HCT116 (cell line): Measurements from ENCODE around the gene DOP1A. TPM values are rescaled to one million over a fixed set of nuclear protein-coding genes. Genes with fewer than 3 reads are reported as not detected.
A peak's percentile ranks its signal among the peaks of the same experiment; 100 is the strongest.
"Not testable (repeated sequence)": the region's sequence is repeated elsewhere in the genome, so short reads cannot be mapped to it uniquely, and the experiment has no call there.

ENCODE experiments used
- ATAC-seq: fragments of 200-7000 bp; cut with Tn5 transposase; 2 replicates; pipeline ENCODE4 v1.9.1; 2020; ENCODE audit warnings: mild to moderate bottlenecking, moderate library complexity
- BruUV-seq: library from RNA; stranded (reverse); fragments of 400-500 nt; replicated peaks from 2 replicates; lab custom pipeline; 2021; lab: Mats Ljungman, UMichigan
- CTCF ChIA-PET: fragments of 300-600 bp; sonication (Branson Sonifier 250); formaldehyde crosslinking; loops from one replicate; lab custom pipeline; 2021; ENCODE audit warnings: antibody characterized with exemption; lab: Charles Lee
- POLR2A ChIA-PET: fragments of 300-600, 350-600 bp; sonication (Branson Sonifier 250); formaldehyde crosslinking; loops from one replicate; lab custom pipeline; 2021; ENCODE audit warnings: antibody characterized with exemption; lab: Charles Lee
- RAD21 ChIA-PET, 2 experiments: fragments of 300-600 bp; sonication (Branson Sonifier 250); formaldehyde crosslinking; loops; one replicate each; lab custom pipeline; 2023; ENCODE audit warnings: low total read pairs in 2 of 2; ENCODE audit not compliant: uncharacterized antibody in 2 of 2, unreplicated experiment in 2 of 2, low non-redundant PET in 1 of 2; lab: Charles Lee
- DNase-seq: peaks from one replicate; pipeline ENCODE4 v3.0.0-alpha.2; 2010; ENCODE audit warnings: low read depth, low spot score
- H2AFZ ChIP-seq: fragments of 200-600 bp; shearing (Covaris generic), sonication (generic); 2 replicates; pipeline ENCODE4 v1.6.1; 2017; ENCODE audit warnings: low read depth, mixed run types, mixed read lengths, antibody characterized with exemption, low read length; ENCODE audit not compliant: poor library complexity, severe bottlenecking
- H3K27ac ChIP-seq: 2 replicates; pipeline ENCODE4 v1.5.1; 2012; ENCODE audit warnings: low read depth, low read length
- H3K27me3 ChIP-seq: fragments of 200-600 bp; sonication (generic); 2 replicates; pipeline ENCODE4 v1.6.1; 2016; ENCODE audit warnings: mixed run types, low read length, mixed read lengths; ENCODE audit not compliant: insufficient read depth
- H3K36me3 ChIP-seq, 2 experiments: fragments of 200-500 bp in 1 of 2; fragments of 200-600 bp in 1 of 2; sonication (Bioruptor generic) in 1 of 2; sonication (generic) in 1 of 2; 2 replicates each; pipeline versions ENCODE4 v1.5.1 to v1.6.1; 2014 to 2016; ENCODE audit warnings: low read length in 2 of 2, inconsistent platforms in 1 of 2, mixed read lengths in 1 of 2, mixed run types in 1 of 2; ENCODE audit not compliant: insufficient read depth in 2 of 2, control insufficient read depth in 1 of 2
- H3K4me1 ChIP-seq, 2 experiments: fragments of 200-600 bp in 1 of 2; sonication (generic) in 1 of 2; 2 replicates each; pipeline versions ENCODE4 v1.5.1 to v1.6.1; 2012 to 2017; ENCODE audit warnings: low read length in 2 of 2, inconsistent platforms in 1 of 2, mild to moderate bottlenecking in 1 of 2, mixed read lengths in 1 of 2, mixed run types in 1 of 2, moderate library complexity in 1 of 2; ENCODE audit not compliant: insufficient read depth in 2 of 2, control insufficient read depth in 1 of 2
- H3K4me2 ChIP-seq: fragments of 200-600 bp; sonication (generic); 2 replicates; pipeline ENCODE4 v1.6.1; 2017; ENCODE audit warnings: mixed run types, low read length, mixed read lengths
- H3K4me3 ChIP-seq, 2 experiments: fragments of 200-600 bp in 1 of 2; sonication (generic) in 1 of 2; replicated peaks in 1 of 2; 2 replicates each; pipeline ENCODE4 v1.5.1; 2011 to 2016; ENCODE audit warnings: low read length in 2 of 2, control low read depth in 1 of 2, low read depth in 1 of 2, mild to moderate bottlenecking in 1 of 2, mixed read lengths in 1 of 2, mixed run types in 1 of 2
- H3K79me2 ChIP-seq: fragments of 200-600 bp; sonication (generic); 2 replicates; pipeline ENCODE4 v1.6.1; 2017; ENCODE audit warnings: mild to moderate bottlenecking, mixed run types, low read length, moderate library complexity, mixed read lengths; ENCODE audit not compliant: insufficient read depth
- H3K9ac ChIP-seq: fragments of 200-600 bp; sonication (generic); 2 replicates; pipeline ENCODE4 v1.6.1; 2016; ENCODE audit warnings: low read length, mixed read lengths
- H3K9me2 ChIP-seq: fragments of 200-600 bp; sonication (generic), shearing (Covaris generic); 2 replicates; pipeline ENCODE4 v1.6.1; 2017; ENCODE audit warnings: mixed run types, mild to moderate bottlenecking, moderate library complexity; ENCODE audit not compliant: insufficient read depth
- H3K9me3 ChIP-seq, 2 experiments: fragments of 200-500 bp in 1 of 2; fragments of 200-600 bp in 1 of 2; sonication (Bioruptor generic) in 1 of 2; sonication (generic) in 1 of 2; 2 replicates each; pipeline ENCODE4 v1.6.1; 2014 to 2017; ENCODE audit warnings: low read length in 2 of 2, mixed read lengths in 2 of 2, inconsistent platforms in 1 of 2, low read depth in 1 of 2, mild to moderate bottlenecking in 1 of 2, mixed run types in 1 of 2, moderate library complexity in 1 of 2; ENCODE audit not compliant: control insufficient read depth in 1 of 2, insufficient read depth in 1 of 2
- H4K20me1 ChIP-seq: fragments of 200-600 bp; sonication (generic), shearing (Covaris generic); 2 replicates; pipeline ENCODE4 v1.6.1; 2017; ENCODE audit warnings: mixed run types, mild to moderate bottlenecking, moderate library complexity; ENCODE audit not compliant: insufficient read depth
- CEBPB ChIP-seq: IDR thresholded peaks from 2 replicates; pipeline ENCODE4 v1.6.1; 2012; ENCODE audit warnings: low read depth
- EGR1 ChIP-seq: IDR thresholded peaks from 2 replicates; pipeline ENCODE4 v1.6.1; 2012; ENCODE audit warnings: low read depth
- EZH2 ChIP-seq: fragments of 200-600 bp; sonication (generic); IDR thresholded peaks from 2 replicates; pipeline ENCODE4 v1.6.1; 2017; ENCODE audit warnings: antibody characterized with exemption, mixed run types
- JUND ChIP-seq: IDR thresholded peaks from 2 replicates; pipeline ENCODE4 v1.6.1; 2012
- SIN3A ChIP-seq: IDR thresholded peaks from 2 replicates; pipeline ENCODE4 v1.6.1; 2012; ENCODE audit warnings: low read depth
- ZFX ChIP-seq: fragments of 450-650 bp; IDR thresholded peaks from 2 replicates; pipeline ENCODE4 v1.6.1; 2017
- ZNF274 ChIP-seq: fragments of 200-500 bp; sonication (Bioruptor generic); IDR thresholded peaks from 2 replicates; pipeline ENCODE4 v1.6.1; 2014; ENCODE audit warnings: mild to moderate bottlenecking, low read depth, low read length, inconsistent platforms
- intact Hi-C: fragments of 100-400 bp; cut with micrococcal nuclease; formaldehyde crosslinking; loops from 2 replicates; pipeline ENCODE4 v1.10.0; 2022
- total RNA-seq: library from RNA; stranded (reverse); gene quantifications from one replicate; pipeline ENCODE4 v1.2.1, GENCODE V29; 2021; ENCODE audit not compliant: unreplicated experiment
- TF ChIP-seq, protein P1 (sequence below): IDR thresholded peaks from 2 replicates; pipeline ENCODE4 v1.6.1; 2011; ENCODE audit warnings: mild to moderate bottlenecking, low read length, moderate library complexity; ENCODE audit not compliant: insufficient replicate concordance; ENCODE audit errors: extremely low read depth
- TF ChIP-seq, protein P2 (sequence below): IDR thresholded peaks from 2 replicates; pipeline ENCODE4 v1.6.1; 2012

DOP1A gene
- total RNA-seq, 1 experiment from 2014 or later, result 7.1 TPM

DNA sequence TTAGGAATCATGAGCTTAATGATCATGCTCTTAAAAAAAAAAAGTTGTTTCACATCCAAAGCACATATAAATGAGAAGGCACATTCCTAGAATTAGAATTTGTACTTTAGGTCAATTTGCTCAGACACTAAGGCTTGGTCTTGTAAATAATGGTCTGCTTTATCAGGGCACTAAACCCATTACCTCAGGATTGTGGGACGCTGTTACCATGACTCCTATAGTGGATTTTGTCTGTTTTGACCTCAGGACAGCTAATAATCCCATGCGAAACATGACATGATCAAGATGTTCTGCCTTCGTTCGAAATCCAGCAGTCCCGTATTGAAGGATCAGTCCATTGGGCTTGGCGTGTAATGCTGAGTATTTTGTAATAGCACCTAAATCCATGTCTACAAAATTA is 123.2 kb downstream of the DOP1A start:
- no peak overlapping the region for H3K4me2 ChIP-seq
- TF ChIP-seq, protein P1, sequence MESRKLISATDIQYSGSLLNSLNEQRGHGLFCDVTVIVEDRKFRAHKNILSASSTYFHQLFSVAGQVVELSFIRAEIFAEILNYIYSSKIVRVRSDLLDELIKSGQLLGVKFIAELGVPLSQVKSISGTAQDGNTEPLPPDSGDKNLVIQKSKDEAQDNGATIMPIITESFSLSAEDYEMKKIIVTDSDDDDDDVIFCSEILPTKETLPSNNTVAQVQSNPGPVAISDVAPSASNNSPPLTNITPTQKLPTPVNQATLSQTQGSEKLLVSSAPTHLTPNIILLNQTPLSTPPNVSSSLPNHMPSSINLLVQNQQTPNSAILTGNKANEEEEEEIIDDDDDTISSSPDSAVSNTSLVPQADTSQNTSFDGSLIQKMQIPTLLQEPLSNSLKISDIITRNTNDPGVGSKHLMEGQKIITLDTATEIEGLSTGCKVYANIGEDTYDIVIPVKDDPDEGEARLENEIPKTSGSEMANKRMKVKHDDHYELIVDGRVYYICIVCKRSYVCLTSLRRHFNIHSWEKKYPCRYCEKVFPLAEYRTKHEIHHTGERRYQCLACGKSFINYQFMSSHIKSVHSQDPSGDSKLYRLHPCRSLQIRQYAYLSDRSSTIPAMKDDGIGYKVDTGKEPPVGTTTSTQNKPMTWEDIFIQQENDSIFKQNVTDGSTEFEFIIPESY, result no peak
- TF ChIP-seq SIN3A, result no peak
- no peak for TF ChIP-seq ZNF274
- TF ChIP-seq EZH2, result no peak
- no peak for TF ChIP-seq JUND
- no peak for TF ChIP-seq CEBPB
- TF ChIP-seq EGR1, result no peak
- TF ChIP-seq, protein P2, sequence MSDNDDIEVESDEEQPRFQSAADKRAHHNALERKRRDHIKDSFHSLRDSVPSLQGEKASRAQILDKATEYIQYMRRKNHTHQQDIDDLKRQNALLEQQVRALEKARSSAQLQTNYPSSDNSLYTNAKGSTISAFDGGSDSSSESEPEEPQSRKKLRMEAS, result no peak
- TF ChIP-seq ZFX, result no peak
- H3K79me2 ChIP-seq, result peaks cover 38% of the 10 kb centered on the region
- no peaks in the 10 kb centered on the region for H3K9me3 ChIP-seq
- H3K27ac ChIP-seq, result no peak overlapping the region
- no peaks in the 10 kb centered on the region for H3K9me2 ChIP-seq
- no TSS peak for BruUV-seq
- H3K27me3 ChIP-seq, result no peaks in the 10 kb centered on the region
- H3K9ac ChIP-seq, result no peak overlapping the region
- H2AFZ ChIP-seq, result no peak overlapping the region
- intact Hi-C loops, result no loop called here
- ATAC-seq (no peak), DNase-seq (no peak)
- ChIA-PET CTCF (interaction anchor here (0.9 to 1.0 kb wide), 2 partner anchors 123 to 125 kb away, joined by 3 to 5 read pairs; partner anchors contain the start of genes DOP1A and UBE3D), POLR2A (no interaction called here), RAD21 (no interaction called here)
- H3K4me1 ChIP-seq, result peaks cover 3 to 11% of the 10 kb centered on the region in 2 experiments; a peak in 3 of 4 replicates
- no peaks in the 10 kb centered on the region; the same call in 1 of the 2 replicates for H4K20me1 ChIP-seq
- peaks cover 15 to 20% of the 10 kb centered on the region in 2 experiments for H3K36me3 ChIP-seq
- no peak overlapping the region for H3K4me3 ChIP-seq

- H3K27ac ChIP-seq, BruUV-seq, H3K27me3 ChIP-seq, POLR2A ChIA-PET, RAD21 ChIA-PET, H4K20me1 ChIP-seq, DNase-seq, H3K9me3 ChIP-seq, H3K9me2 ChIP-seq, H2AFZ ChIP-seq, CTCF ChIA-PET, intact Hi-C loops, ATAC-seq: not testable (repeated sequence)
- Histone ChIP-seq H3K4me2 (peak overlapping the region; percentile 91), H3K4me1 (peaks cover 3 to 11% of the 10 kb centered on the region in 2 experiments; a peak in 3 of 4 replicates), H3K4me3 (peak overlapping the region; percentile 79 to 84), H3K36me3 (peaks cover 2 to 12% of the 10 kb centered on the region in 2 experiments; a peak in 3 of 4 replicates), H3K79me2 (peaks cover 38% of the 10 kb centered on the region), H3K9ac (peak overlapping the region; percentile 77)
Observed at GRCh38 chr6:83191974-83192373, 124.5 kb downstream of the DOP1A start.
